Skin epidermis (tissue), 12 donors: ENCODE data around the gene MUSK.
A peak's percentile ranks its signal among the peaks of the same experiment; 100 is the strongest.

ENCODE experiments used
- H3K27ac ChIP-seq, 21 experiments: fragments of 200-600 bp; sonication (generic) in 11 of 21; one replicate each; pipeline ENCODE4 v1.5.0; 2020; ENCODE audit warnings: mild to moderate bottlenecking in 3 of 21, inconsistent platforms in 2 of 21, moderate library complexity in 2 of 21
- H3K4me3 ChIP-seq, 7 experiments: fragments of 200-600 bp; sonication (generic) in 2 of 7; one replicate each; pipeline ENCODE4 v1.5.0; 2020; ENCODE audit warnings: inconsistent platforms in 2 of 7, mild to moderate bottlenecking in 2 of 7, moderate library complexity in 1 of 7

Gene MUSK

GRCh38 chr9:110668570-110669167, at the start of gene MUSK:
Gene MUSK, plus strand, starts transcription at chr9:110668791. Its CDS starts 114 bp downstream, at chr9:110668905.
- Histone ChIP-seq H3K4me3 (no peak within 1 kb of the TSS), H3K27ac (no peak within 1 kb of the TSS)

DNA sequence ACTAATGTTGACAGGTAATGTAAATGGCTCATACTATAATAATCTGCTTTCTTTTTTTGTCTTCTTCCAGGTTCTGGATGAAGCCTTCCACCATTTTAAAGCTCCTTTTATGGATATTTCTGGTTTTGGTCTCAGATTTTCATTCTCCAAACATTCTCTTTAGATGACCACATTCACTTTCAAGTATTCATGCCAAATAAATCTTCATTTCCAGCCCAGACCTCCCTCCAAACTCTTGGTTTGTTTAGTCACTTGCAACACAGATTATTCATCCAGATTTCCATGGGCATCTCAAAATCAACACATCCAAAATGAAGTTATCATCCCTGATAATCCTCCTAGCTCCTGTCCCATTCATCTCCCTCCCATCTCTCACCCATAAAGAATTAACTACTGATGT, 48.8 kb upstream of the MUSK start:
- no peak overlapping the region for H3K4me3 ChIP-seq

DNA sequence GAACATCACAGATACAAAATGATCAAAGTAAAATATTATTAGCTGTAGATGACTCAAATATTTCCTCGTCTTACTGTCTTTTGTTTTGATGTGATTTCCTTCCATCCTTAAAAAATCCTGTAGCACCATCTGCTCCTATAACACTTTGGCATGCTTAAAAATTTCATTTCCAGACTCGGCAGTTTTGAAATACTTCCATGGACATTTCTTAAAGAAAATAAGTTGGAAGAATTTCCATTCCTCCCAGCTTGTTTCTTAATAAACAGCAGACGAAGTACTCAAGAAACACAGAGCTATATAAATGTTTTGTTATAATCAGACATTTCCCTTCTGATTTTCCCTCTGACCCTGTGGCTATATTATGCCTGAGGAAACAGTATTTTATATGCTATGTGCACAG, 47.9 kb upstream of the MUSK start:
- H3K27ac ChIP-seq, result no peak overlapping the region
- no peak overlapping the region for H3K4me3 ChIP-seq

More for the DNA sequence above, 48.8 kb upstream of the MUSK start:
- no peak overlapping the region for H3K27ac ChIP-seq

DNA sequence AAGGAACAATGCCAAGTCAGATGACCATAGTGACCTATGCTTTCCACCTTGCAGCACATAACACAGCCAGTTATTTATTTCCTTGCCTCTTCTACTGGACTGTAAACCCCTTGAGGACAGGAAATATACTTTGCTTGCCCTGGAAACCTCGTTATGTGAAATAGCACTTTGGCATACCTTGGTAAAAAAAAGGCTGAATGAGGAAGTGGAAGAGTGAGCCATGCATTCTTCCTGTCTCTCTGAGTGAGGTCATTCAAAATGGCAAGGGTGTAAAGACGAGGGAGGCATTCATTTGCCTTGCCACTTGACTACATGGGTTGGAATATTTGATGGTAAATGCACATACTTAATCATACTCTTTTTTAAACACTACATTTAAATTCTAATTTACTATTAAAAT, 46.2 kb upstream of the MUSK start:
- Histone ChIP-seq H3K27ac (no peak overlapping the region), H3K4me3 (no peak overlapping the region)

DNA sequence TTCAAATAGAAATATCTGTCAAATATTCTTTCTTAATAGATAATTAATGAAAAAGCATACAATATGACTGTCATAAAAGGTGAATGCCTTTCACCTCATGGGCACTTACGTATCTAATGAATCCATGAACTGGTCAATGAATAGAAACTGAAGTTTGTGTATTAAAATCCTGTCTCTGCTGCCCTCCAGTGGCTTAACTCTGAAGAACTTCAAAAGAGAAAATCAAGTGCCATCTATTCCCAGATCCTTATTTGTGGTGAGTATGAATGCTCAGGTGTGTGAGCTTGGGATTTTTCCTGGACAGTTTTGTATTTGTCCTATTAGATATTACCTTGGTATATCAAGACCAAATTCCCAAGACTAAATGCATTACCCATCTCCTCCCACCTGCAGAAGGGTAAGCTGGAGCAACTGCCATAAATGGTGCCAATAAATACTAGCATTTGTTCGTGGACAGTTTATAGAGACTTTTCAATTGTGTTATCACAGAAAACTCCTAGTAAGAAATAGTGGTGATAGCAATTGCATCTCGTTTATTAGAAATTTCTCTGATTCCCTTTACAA, 45.0 kb upstream of the MUSK start:
- H3K4me3 ChIP-seq, result no peak overlapping the region

DNA sequence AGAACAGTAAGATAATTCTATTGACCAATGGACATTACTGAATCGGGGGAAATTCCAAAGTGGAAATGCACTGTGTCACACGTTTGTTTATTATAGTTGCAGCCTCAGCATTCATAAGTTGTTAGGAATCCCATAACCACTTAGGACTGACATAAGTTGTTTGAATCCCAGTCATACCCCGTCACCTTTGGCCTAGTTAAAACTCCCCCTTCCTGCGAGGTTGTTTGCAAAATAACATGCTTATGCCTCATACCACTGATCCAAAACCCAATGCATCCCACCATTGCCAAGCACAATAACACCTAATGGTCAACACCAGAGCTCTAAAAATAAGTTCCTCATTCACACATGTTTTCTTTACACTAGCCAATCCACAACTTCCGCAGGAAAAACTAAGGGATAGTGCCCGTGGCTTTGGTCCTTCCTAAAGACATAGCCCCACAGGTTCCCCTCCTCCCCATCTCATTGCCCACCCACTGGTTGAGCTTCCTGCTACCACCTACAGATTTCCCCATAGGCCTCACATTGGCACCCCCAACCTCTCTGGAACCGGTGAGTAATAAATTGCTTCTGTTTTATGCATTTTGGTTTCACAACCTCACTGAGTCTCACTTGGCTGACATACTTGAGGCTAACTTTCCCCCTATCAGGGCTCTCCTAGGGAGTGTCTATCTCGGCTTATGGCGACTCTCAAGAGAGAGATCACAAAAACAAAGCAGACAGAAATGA, 42.3 kb upstream of the MUSK start:
- Histone ChIP-seq H3K27ac (no peak overlapping the region), H3K4me3 (no peak overlapping the region)

More for the DNA sequence above, 45.0 kb upstream of the MUSK start:
- no peak overlapping the region for H3K27ac ChIP-seq

GRCh38 chr9:110635589-110635988, 33.0 kb upstream of the MUSK start:
- Histone ChIP-seq H3K27ac (no peak overlapping the region), H3K4me3 (no peak overlapping the region)

- no peak overlapping the region for H3K4me3 ChIP-seq
- H3K27ac ChIP-seq, result no peak overlapping the region
These were observed 30.1 kb upstream of the MUSK start for GRCh38 chr9:110638381-110638954.

GRCh38 chr9:110640736-110641135, 27.9 kb upstream of the MUSK start:
- H3K4me3 ChIP-seq, result no peak overlapping the region
- no peak overlapping the region for H3K27ac ChIP-seq

- no peak overlapping the region for H3K4me3 ChIP-seq
- no peak overlapping the region for H3K27ac ChIP-seq
These were observed 27.3 kb upstream of the MUSK start for GRCh38 chr9:110641293-110641692.

DNA sequence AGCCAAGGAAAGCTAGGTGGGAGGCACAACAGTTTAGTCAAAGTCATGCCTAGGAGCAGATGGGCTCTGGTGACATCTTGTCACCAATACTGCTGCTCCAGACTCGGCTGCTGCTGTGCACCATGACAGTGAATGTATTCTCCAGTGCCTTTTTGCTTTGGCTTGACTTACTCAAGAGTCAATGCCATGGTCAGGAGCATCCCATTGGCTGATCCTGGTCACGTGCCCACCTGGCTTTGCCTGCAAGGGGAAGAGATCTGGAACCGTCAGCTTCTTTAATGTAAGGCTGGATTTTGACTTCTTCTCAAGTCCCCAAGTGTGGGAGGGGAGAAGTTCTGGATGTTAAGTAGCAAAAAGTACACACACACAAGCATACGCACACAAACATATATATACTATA, 19.9 kb upstream of the MUSK start:
- no peak overlapping the region for H3K4me3 ChIP-seq
- peak overlapping the region in 2 of 21 experiments; percentile 39 to 51 for H3K27ac ChIP-seq

DNA sequence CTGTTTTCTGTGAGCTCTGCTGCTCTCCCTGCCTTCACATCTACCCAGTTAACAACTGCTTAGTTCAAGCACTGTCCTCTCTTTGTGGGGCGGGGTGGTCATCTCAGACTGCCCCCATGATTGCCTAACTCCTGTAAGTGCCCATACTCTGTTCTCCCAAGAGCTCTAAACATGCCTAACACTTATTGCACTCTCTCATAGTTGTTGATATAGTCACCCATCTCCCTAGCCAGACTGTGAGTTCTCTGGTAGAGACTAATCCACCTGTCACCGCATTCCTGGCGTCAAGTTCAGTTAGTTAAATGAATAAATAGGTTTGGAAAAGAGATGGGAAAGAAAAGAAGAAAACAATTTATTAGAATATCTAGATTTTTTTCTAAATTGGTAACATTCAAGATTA, 18.3 kb upstream of the MUSK start:
- Histone ChIP-seq H3K4me3 (no peak overlapping the region), H3K27ac (peak overlapping the region in 9 of 21 experiments; percentile 4 to 71 (median 27))

- no peak overlapping the region for H3K4me3 ChIP-seq
- peak overlapping the region in 7 of 21 experiments; percentile 10 to 72 (median 54) for H3K27ac ChIP-seq
These were observed 17.6 kb upstream of the MUSK start for GRCh38 chr9:110650991-110651411.

DNA sequence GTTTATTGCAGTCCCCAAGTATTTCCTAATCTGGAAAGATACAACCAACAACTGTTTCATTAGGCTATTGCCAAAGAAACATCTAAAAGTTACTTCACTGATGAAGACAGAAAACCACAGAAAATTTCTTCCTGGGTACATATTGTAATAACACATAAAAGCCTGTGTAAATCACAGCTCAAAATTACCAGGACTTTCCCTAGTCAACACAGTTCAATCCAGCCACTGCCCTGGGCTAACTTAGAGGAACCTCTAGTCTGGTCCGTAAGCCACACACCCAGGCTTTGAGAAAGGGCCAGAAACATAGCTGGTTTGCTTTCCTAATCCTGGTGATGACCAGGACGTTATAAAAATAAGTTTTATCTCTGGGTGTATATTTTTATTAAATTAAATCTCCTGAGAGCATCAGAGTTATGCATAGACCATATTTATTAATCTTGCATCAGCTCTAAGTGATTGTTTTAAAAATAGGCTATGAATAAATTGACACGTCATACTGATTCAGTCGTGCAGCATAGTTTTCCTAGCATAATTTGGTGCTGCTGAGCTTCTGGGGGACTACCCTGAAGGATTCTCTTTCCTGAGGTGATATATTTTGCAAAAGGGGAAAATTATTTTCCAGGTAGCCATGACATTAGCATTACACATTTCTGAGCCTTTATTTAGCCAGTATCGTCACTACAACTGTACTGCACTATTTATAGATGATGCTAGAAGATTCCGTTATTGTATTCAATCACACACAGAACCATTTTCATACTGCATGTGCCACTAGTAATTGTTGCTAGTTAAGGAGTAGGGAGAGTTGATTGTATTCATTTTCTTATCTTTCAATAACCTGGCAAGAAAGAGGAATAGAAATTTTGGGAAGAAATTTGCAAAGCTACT, 12.6 kb upstream of the MUSK start:
- Histone ChIP-seq H3K27ac (peak overlapping the region in 4 of 21 experiments; percentile 2 to 23 (median 6)), H3K4me3 (no peak overlapping the region)

GRCh38 chr9:110659891-110660541, 8.6 kb upstream of the MUSK start:
- no peak overlapping the region for H3K4me3 ChIP-seq
- H3K27ac ChIP-seq, result no peak overlapping the region

DNA sequence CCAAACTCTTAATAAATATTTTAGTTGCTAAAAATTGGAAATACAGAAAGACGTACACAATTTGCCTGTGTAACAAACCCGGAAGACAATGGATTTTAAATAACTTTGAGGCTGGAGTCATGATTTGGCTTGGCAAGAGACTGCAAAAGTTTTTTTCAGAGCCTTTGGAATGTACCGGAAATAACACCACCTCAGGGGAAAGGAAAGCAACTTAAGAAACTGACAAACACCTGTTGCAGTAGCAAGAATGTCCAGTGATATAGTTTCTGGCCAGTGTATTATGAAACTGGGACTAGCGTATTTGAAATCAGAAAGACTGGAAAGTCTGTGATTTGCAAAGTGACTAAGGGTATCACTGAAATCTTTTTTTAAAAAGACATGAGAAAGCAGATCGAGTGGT, 842 bp downstream of the MUSK start:
- H3K27ac ChIP-seq, result no peak overlapping the region
- no peak overlapping the region for H3K4me3 ChIP-seq

DNA sequence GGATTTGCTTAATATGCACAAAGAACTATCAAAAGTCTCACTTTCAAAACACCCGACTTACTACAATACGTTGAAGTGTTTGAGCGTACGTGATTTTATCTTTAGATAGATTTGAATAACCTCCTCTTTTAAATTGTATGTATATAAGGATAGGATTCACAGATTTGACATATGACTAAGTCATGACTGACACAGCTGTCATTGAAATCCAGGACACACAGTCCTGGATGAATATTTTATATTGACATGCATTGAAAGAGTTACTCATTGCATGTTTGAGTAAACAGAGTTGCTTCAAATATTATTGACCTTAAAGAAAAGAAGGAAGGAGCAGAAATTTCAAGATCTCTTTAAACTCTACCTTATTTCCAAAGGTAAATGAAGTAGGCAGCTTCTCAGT, 3.3 kb downstream of the MUSK start:
- H3K4me3 ChIP-seq, result no peak overlapping the region
- H3K27ac ChIP-seq, result no peak overlapping the region

GRCh38 chr9:110672873-110673510, 4.4 kb downstream of the MUSK start:
- Histone ChIP-seq H3K4me3 (no peak overlapping the region), H3K27ac (no peak overlapping the region)

GRCh38 chr9:110687497-110687896, 18.9 kb downstream of the MUSK start:
- Histone ChIP-seq H3K27ac (no peak overlapping the region), H3K4me3 (no peak overlapping the region)
